Measurements from ENCODE around the gene SUCLG1. TPM values are rescaled to one million over a fixed set of nuclear protein-coding genes. Genes with fewer than 3 reads are reported as not detected.
"Not testable (repeated sequence)": the region's sequence is repeated elsewhere in the genome, so short reads cannot be mapped to it uniquely, and the experiment has no call there.

The SUCLG1 gene
- polyA plus RNA-seq, 2 of the 4 experiments (the other 2 are of a cell fraction) = 90.0 to 144 TPM

DNA sequence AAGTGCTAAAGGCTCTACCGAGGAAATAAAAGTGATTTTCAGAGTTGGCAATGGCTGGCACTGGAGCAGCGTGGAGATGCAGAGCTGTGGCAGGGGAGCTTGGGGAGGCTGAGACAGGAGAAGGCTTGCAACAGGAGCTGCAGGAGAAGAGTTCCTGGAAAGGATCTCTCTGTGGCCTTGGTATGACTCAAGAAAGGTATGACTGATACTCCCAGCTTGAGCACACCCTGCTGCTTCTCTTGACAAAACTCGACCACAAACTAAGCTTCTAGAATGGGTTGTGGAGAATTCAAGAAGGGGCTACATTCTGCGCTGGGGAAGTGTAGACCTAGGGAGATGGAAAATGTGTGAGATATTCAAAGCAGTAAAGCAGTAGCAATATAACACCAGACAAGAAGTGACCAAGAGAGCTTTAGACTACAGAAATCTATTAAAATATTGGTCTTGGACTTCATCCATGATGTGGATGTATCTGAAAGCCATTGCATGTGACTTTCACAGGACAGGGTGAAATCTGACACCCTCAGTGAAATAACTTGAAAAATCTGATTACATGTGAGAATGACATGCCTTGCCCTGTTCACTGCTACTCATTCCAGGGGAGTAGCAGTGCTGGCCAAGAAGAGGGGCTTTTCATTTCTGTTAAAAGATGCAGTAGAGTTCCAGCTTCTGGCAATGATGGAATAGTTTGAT lies 41.5 kb downstream of the SUCLG1 start:
- Histone ChIP-seq H3K4me3 (no peak overlapping the region), H3K27ac (no peak overlapping the region), H3K4me1 (no peaks in the 10 kb centered on the region), H3K9me3 (no peaks in the 10 kb centered on the region), H3K4me2 (no peak overlapping the region)
- ChIA-PET POLR2A (no interaction called here), CTCF (no interaction called here)
- ATAC-seq (no peak), FAIRE-seq (no peak), DNase-seq (ENCODE audit: low read depth in 1 of 2, low spot score in 1 of 2) (no peak)
- TF ChIP-seq, protein P1, sequence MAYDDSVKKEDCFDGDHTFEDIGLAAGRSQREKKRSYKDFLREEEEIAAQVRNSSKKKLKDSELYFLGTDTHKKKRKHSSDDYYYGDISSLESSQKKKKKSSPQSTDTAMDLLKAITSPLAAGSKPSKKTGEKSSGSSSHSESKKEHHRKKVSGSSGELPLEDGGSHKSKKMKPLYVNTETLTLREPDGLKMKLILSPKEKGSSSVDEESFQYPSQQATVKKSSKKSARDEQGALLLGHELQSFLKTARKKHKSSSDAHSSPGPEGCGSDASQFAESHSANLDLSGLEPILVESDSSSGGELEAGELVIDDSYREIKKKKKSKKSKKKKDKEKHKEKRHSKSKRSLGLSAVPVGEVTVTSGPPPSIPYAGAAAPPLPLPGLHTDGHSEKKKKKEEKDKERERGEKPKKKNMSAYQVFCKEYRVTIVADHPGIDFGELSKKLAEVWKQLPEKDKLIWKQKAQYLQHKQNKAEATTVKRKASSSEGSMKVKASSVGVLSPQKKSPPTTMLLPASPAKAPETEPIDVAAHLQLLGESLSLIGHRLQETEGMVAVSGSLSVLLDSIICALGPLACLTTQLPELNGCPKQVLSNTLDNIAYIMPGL (CRISPR knock-in tag; IDR thresholded peaks at IDR 0.05; ENCODE audit: borderline replicate concordance) = no peak
- no peak for TF ChIP-seq HOXB5 (CRISPR knock-in tag; IDR thresholded peaks at IDR 0.05)
- TF ChIP-seq, protein P2, sequence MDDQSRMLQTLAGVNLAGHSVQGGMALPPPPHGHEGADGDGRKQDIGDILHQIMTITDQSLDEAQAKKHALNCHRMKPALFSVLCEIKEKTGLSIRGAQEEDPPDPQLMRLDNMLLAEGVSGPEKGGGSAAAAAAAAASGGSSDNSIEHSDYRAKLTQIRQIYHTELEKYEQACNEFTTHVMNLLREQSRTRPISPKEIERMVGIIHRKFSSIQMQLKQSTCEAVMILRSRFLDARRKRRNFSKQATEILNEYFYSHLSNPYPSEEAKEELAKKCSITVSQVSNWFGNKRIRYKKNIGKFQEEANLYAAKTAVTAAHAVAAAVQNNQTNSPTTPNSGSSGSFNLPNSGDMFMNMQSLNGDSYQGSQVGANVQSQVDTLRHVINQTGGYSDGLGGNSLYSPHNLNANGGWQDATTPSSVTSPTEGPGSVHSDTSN (IDR thresholded peaks at IDR 0.05) = no peak
- TF ChIP-seq GATA3 (IDR thresholded peaks at IDR 0.05; ENCODE audit: borderline replicate concordance) = no peak
- no peak for TF ChIP-seq NFE2L2 (conservative IDR thresholded peaks at IDR 0.05; ENCODE audit: low read length)
- TF ChIP-seq, protein P3, sequence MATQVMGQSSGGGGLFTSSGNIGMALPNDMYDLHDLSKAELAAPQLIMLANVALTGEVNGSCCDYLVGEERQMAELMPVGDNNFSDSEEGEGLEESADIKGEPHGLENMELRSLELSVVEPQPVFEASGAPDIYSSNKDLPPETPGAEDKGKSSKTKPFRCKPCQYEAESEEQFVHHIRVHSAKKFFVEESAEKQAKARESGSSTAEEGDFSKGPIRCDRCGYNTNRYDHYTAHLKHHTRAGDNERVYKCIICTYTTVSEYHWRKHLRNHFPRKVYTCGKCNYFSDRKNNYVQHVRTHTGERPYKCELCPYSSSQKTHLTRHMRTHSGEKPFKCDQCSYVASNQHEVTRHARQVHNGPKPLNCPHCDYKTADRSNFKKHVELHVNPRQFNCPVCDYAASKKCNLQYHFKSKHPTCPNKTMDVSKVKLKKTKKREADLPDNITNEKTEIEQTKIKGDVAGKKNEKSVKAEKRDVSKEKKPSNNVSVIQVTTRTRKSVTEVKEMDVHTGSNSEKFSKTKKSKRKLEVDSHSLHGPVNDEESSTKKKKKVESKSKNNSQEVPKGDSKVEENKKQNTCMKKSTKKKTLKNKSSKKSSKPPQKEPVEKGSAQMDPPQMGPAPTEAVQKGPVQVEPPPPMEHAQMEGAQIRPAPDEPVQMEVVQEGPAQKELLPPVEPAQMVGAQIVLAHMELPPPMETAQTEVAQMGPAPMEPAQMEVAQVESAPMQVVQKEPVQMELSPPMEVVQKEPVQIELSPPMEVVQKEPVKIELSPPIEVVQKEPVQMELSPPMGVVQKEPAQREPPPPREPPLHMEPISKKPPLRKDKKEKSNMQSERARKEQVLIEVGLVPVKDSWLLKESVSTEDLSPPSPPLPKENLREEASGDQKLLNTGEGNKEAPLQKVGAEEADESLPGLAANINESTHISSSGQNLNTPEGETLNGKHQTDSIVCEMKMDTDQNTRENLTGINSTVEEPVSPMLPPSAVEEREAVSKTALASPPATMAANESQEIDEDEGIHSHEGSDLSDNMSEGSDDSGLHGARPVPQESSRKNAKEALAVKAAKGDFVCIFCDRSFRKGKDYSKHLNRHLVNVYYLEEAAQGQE (IDR thresholded peaks at IDR 0.05) = no peak
- TF ChIP-seq, protein P4, sequence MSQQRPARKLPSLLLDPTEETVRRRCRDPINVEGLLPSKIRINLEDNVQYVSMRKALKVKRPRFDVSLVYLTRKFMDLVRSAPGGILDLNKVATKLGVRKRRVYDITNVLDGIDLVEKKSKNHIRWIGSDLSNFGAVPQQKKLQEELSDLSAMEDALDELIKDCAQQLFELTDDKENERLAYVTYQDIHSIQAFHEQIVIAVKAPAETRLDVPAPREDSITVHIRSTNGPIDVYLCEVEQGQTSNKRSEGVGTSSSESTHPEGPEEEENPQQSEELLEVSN (IDR thresholded peaks at IDR 0.05; ENCODE audit: borderline replicate concordance, low read depth) = no peak
- TF ChIP-seq BHLHE40 (IDR thresholded peaks at IDR 0.05; ENCODE audit: low read depth, low read length) = no peak
- no peak for TF ChIP-seq JUN (IDR thresholded peaks at IDR 0.05)
- 46% methylated on average over 4 of the region's 4 CpGs for WGBS (ENCODE audit: missing lambda C conversion rate)

DNA sequence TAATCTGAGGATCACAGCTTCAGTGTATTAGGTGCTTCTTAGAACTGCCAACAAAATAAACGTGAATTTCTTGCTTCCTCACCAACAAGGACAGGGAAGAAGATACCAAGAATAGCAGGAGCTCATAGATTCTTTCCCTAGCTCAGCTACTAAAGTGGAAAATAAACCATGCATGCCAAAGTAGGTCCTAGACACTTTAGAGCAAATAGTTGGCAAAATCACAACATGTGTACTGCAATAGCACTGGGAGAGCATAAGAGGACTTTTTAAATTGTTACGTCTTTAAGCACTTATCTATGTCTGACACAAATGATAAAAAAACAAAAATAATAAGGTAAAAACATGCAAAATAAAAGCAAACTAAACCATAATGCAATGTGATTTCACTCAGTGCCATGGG lies 49.5 kb downstream of the SUCLG1 start:
- no peak for TF ChIP-seq CBX2 (IDR thresholded peaks at IDR 0.05; ENCODE audit: borderline replicate concordance, low read depth)
- no peak for TF ChIP-seq ZSCAN20 (CRISPR knock-in tag; IDR thresholded peaks at IDR 0.05)
- TF ChIP-seq, protein P5, sequence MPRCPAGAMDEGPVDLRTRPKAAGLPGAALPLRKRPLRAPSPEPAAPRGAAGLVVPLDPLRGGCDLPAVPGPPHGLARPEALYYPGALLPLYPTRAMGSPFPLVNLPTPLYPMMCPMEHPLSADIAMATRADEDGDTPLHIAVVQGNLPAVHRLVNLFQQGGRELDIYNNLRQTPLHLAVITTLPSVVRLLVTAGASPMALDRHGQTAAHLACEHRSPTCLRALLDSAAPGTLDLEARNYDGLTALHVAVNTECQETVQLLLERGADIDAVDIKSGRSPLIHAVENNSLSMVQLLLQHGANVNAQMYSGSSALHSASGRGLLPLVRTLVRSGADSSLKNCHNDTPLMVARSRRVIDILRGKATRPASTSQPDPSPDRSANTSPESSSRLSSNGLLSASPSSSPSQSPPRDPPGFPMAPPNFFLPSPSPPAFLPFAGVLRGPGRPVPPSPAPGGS (IDR thresholded peaks at IDR 0.05) = no peak
- TF ChIP-seq, protein P6, sequence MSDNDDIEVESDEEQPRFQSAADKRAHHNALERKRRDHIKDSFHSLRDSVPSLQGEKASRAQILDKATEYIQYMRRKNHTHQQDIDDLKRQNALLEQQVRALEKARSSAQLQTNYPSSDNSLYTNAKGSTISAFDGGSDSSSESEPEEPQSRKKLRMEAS (IDR thresholded peaks at IDR 0.05) = no peak
- no peak for FAIRE-seq
- Histone ChIP-seq H3K4me2 (no peak overlapping the region), H3K27ac (no peak overlapping the region), H3K4me3 (no peak overlapping the region), H3K4me1 (no peaks in the 10 kb centered on the region), H3K9me3 (no peaks in the 10 kb centered on the region)
- no peak for ATAC-seq
- no peak for DNase-seq (ENCODE audit: low read depth in 1 of 2, low spot score in 1 of 2)
- WGBS (ENCODE audit: missing lambda C conversion rate) = 50% methylated on average over 2 of the region's 2 CpGs
- CTCF ChIA-PET = no interaction called here
- POLR2A ChIA-PET = no interaction called here

DNA sequence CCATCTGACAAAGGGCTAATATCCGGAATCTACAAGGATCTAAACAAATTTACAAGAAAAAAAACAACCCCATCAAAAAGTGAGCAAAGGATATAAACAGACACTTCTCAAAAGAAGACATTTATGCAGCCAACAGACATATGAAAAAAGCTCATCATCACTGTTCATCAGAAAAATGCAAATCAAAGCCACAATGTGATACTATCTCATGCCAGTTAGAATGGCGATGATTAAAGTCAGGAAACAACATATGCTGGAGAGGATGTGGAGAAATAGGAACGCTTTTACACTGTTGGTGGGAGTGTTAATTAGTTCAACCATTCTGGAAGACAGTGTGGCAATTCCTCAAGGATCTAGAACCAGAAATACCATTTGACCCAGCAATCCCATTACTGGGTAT lies 57.0 kb downstream of the SUCLG1 start:
- 26% methylated on average over 3 of the region's 3 CpGs for WGBS (ENCODE audit: missing lambda C conversion rate)
- H3K4me2 ChIP-seq; DNase-seq (ENCODE audit: low read depth in 1 of 2, low spot score in 1 of 2); POLR2A ChIA-PET; ATAC-seq; H3K9me3 ChIP-seq; H3K4me1 ChIP-seq; FAIRE-seq; H3K4me3 ChIP-seq; H3K27ac ChIP-seq; CTCF ChIA-PET: not testable (repeated sequence)
